K562 (cell line): ENCODE data around the gene POU3F1. TPM values are rescaled to one million over a fixed set of nuclear protein-coding genes. Genes with fewer than 3 reads are reported as not detected.
A peak's percentile ranks its signal among the peaks of the same experiment; 100 is the strongest.

Experiments
- ARID3A ChIP-seq: IDR thresholded peaks from 2 replicates; pipeline ENCODE4 v1.6.1; 2012; ENCODE audit warnings: low read depth, low read length, improper control_type of control experiment, borderline replicate concordance
- CEBPB ChIP-seq: fragments of 450-650 bp; IDR thresholded peaks from 2 replicates; pipeline ENCODE4 v1.6.1; 2016; ENCODE audit warnings: missing genetic modification characterization, missing compliant biosample characterization
- DEAF1 ChIP-seq: fragments of 450-650 bp; formaldehyde crosslinking; IDR thresholded peaks from 2 replicates; pipeline ENCODE4 v1.4.0; 2020; ENCODE audit warnings: mild to moderate bottlenecking, moderate library complexity
- GABPA ChIP-seq: fragments of 200-800 bp; sonication (Bioruptor generic); conservative IDR thresholded peaks from 2 replicates; pipeline ENCODE4 v1.6.1; 2016; ENCODE audit warnings: low read depth, missing genetic modification characterization, missing compliant biosample characterization
- KLF16 ChIP-seq: IDR thresholded peaks from 2 replicates; pipeline ENCODE4 v1.6.1; 2016; ENCODE audit warnings: antibody characterized with exemption
- MIER1 ChIP-seq: fragments of 450-650 bp; IDR thresholded peaks from 2 replicates; pipeline ENCODE4 v1.6.1; 2016; ENCODE audit warnings: antibody characterized with exemption, mild to moderate bottlenecking, low read depth
- MNT ChIP-seq, 2 experiments: fragments of 450-650 bp; conservative IDR thresholded peaks; 2 replicates each; pipeline ENCODE4 v1.6.1; 2017; ENCODE audit warnings: mild to moderate bottlenecking in 2 of 2, moderate library complexity in 2 of 2
- NR2C1 ChIP-seq, 2 experiments: fragments of 450-650 bp; IDR thresholded peaks; 2 replicates each; pipeline ENCODE4 v1.6.1; 2017; ENCODE audit warnings: mild to moderate bottlenecking in 2 of 2, antibody characterized with exemption in 1 of 2, inconsistent platforms in 1 of 2, missing compliant biosample characterization in 1 of 2, missing genetic modification characterization in 1 of 2
- REST ChIP-seq, 2 experiments: fragments of 450-650 bp; formaldehyde crosslinking in 1 of 2; IDR thresholded peaks; 2 replicates each; pipeline versions ENCODE4 v1.4.0 to v1.6.1; 2014 to 2020; ENCODE audit warnings: mild to moderate bottlenecking in 2 of 2, borderline replicate concordance in 1 of 2, low read depth in 1 of 2
- SMC3 ChIP-seq: conservative IDR thresholded peaks from 2 replicates; pipeline ENCODE4 v1.6.1; 2011; ENCODE audit warnings: low read depth, low read length, improper control_type of control experiment; ENCODE audit not compliant: insufficient read depth
- ZNF217 ChIP-seq: sonication (generic); formaldehyde crosslinking; IDR thresholded peaks from 2 replicates; pipeline ENCODE4 v1.8.0; 2022; ENCODE audit warnings: mild to moderate bottlenecking, missing genetic modification reagents
- ZNF24 ChIP-seq: fragments of 450-650 bp; IDR thresholded peaks from 2 replicates; pipeline ENCODE4 v1.6.1; 2016
- ZNF324 ChIP-seq: fragments of 250-450 bp; sonication (Bioruptor Pico); IDR thresholded peaks from 2 replicates; pipeline ENCODE4 v1.4.0; 2020; ENCODE audit warnings: mild to moderate bottlenecking
- ZNF384 ChIP-seq: IDR thresholded peaks from 2 replicates; pipeline ENCODE4 v1.6.1; 2012; ENCODE audit warnings: low read depth, low read length, improper control_type of control experiment
- ZNF41 ChIP-seq: fragments of 250-450 bp; sonication (Bioruptor Pico); conservative IDR thresholded peaks from 2 replicates; pipeline ENCODE4 v1.4.0; 2020; ENCODE audit warnings: mild to moderate bottlenecking
- polyA plus RNA-seq, 8 experiments: library from polyadenylated mRNA; depleted of rRNA in 4 of 8; stranded (reverse) in 5 of 8; unstranded in 3 of 8; fragments of >200 nt; fragmentation: Nextera tagmentation in 2 of 8; fragmentation: Illumina TruSeq in 1 of 8; extraction: Ambion mirVana in 2 of 8; extraction: Trizol in 1 of 8; gene quantifications; 2 replicates each; pipeline versions ENCODE4 v1.2.1 to v1.2.3, GENCODE V29; 2011 to 2014; ENCODE audit warnings: inconsistent platforms in 1 of 8, missing spikeins in 1 of 8
- total RNA-seq, 7 experiments: library from RNA; depleted of rRNA in 6 of 7; stranded (reverse); fragments of >200 nt in 6 of 7; fragmentation: Illumina TruSeq in 2 of 7; extraction: Trizol in 2 of 7; gene quantifications; 2 replicates each; pipeline versions ENCODE4 v1.2.1 to v1.2.3, GENCODE V29; 2011 to 2021; ENCODE audit warnings: low replicate concordance in 1 of 7

POU3F1 gene
- total and polyA plus RNA-seq, 9 of the 15 experiments (the other 6 are each of a cell fraction or from before 2014, with no cell fraction given): 0.09 TPM; not detected in 8

GRCh38 chr1:38018864-38019343, 27.7 kb downstream of the POU3F1 start (continued):
- TF ChIP-seq NR2C1 (IDR thresholded peaks at IDR 0.05) (0 out of 2 replicates have a peak, but pooled peaks have one; percentile 2), NR2C1 (tag; IDR thresholded peaks at IDR 0.05) (no peak), MNT (conservative IDR thresholded peaks at IDR 0.05) (peak in 1 of 2 experiments; percentile 46; a peak in 2 of 4 replicates), ARID3A (0 out of 2 replicates have a peak, but pooled peaks have one; percentile 10), GABPA (tag) (peak; percentile 33; the same call in 1 of the 2 replicates), ZNF24 (peak; percentile 65), DEAF1 (CRISPR knock-in tag) (peak; percentile 62; the same call in 1 of the 2 replicates), REST (IDR thresholded peaks at IDR 0.05; ENCODE audit: borderline replicate concordance) (peak; percentile 71), REST (CRISPR knock-in tag; IDR thresholded peaks at IDR 0.05; ENCODE audit: low read depth) (no peak), ZNF324 (CRISPR knock-in tag) (no peak), ZNF384 (peak; percentile 64), SMC3 (peak; percentile 44), CEBPB (tag) (peak; percentile 79), ZNF41 (CRISPR knock-in tag) (no peak), KLF16 (0 out of 2 replicates have a peak, but pooled peaks have one; percentile 13), ZNF217 (CRISPR knock-in tag) (no peak), MIER1 (no peak)
